Hematopoietic multipotent progenitor cell treated with erythropoietin and hydrocortisone succinate and interleukin-3 and kit ligand, for 15 days (in vitro differentiated cells): ENCODE measurements around the gene PAEP.

Experiments
- DNase-seq: peaks from one replicate; pipeline ENCODE4 v3.0.0-alpha.2; 2015; ENCODE audit warnings: low spot score

Gene PAEP

DNA sequence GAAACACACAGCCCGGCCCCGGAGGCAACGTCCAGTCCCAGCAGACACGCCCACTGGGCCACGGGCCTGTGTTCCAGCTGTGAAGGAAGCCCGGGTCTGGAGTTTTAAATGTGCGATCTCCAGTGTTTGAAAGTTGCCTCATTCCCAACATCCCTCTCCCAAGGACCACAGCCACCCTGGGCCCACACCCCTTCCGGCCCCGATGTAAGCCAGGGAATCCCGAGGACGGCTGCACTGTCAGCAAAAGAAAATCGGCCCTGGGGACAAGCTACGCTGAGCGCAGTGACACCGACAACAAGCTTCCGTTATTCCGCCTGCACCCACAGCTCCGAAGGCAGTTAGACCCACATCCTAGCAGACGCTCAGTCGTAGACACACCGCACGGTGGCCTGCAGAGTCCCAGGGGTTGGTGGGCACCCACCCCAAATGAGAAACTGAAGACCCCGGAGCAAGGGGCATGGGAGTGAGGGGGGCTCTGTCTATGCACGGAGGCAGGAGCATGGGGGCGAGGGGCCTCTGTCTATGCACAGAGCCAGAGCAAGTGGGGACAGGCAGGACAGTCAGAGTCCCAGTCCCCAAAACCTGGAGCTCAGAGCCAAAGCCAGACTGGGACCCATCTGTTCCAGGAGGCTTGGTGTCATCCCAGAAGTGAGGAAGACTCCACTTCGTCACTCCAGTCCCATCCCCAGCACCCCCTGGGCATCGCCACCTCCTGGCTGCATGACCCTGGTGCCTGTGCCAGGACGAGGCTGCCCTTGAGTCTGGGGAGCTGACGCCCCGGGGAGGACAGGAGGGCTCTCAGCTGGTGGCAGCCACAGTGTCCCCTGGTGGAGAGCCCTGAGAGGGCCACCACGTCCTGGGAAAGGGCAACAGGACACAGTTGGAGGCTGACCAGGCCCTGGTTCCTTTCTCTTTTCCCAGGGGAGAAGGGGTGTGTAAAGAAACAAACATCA, 54.4 kb downstream of the PAEP start:
- DNase-seq = no peak
